Osteocyte (in vitro differentiated cells): ENCODE results near the gene MRPS11. TPM values are rescaled to one million over a fixed set of nuclear protein-coding genes. Genes with fewer than 3 reads are reported as not detected.

Experiments used
- DNase-seq: peaks from one replicate; pipeline ENCODE4 v3.0.0; 2021; ENCODE audit warnings: mixed read lengths; ENCODE audit not compliant: unreplicated experiment; ENCODE audit errors: extremely low spot score
- H3K27ac Mint-ChIP-seq: one replicate; pipeline ENCODE4 v1.8.0; 2021; ENCODE audit warnings: mild to moderate bottlenecking, mixed read lengths; ENCODE audit not compliant: unreplicated experiment
- H3K27me3 Mint-ChIP-seq: one replicate; pipeline ENCODE4 v1.8.0; 2021; ENCODE audit warnings: mixed read lengths; ENCODE audit not compliant: unreplicated experiment
- H3K36me3 Mint-ChIP-seq: one replicate; pipeline ENCODE4 v1.8.0; 2021; ENCODE audit warnings: mixed read lengths; ENCODE audit not compliant: unreplicated experiment
- H3K4me1 Mint-ChIP-seq: one replicate; pipeline ENCODE4 v1.8.0; 2021; ENCODE audit warnings: mixed read lengths; ENCODE audit not compliant: unreplicated experiment
- H3K4me3 Mint-ChIP-seq: one replicate; pipeline ENCODE4 v1.8.0; 2021; ENCODE audit warnings: mild to moderate bottlenecking, moderate library complexity, mixed read lengths; ENCODE audit not compliant: unreplicated experiment
- H3K9me3 Mint-ChIP-seq: one replicate; pipeline ENCODE4 v1.8.0; 2021; ENCODE audit warnings: mixed read lengths; ENCODE audit not compliant: unreplicated experiment
- CTCF ChIP-seq: fragments of 200-600 bp; sonication (generic); IDR thresholded peaks from 2 replicates; pipeline ENCODE4 v1.5.0; 2021; ENCODE audit warnings: antibody characterized with exemption, mild to moderate bottlenecking, moderate library complexity
- total RNA-seq: library from RNA; stranded (reverse); gene quantifications from 2 replicates; pipeline ENCODE4 v1.2.1, GENCODE V29; 2021

Gene MRPS11
- total RNA-seq, 1 donor from 2014 or later = 41.9 TPM

- H3K27ac Mint-ChIP-seq = no peak overlapping the region
- DNase-seq = peak; percentile 71
- H3K27me3 Mint-ChIP-seq = peaks cover 26% of the 10 kb centered on the region
- H3K4me1 Mint-ChIP-seq = no peaks in the 10 kb centered on the region
- no peak for TF ChIP-seq CTCF
- no peaks in the 10 kb centered on the region for H3K36me3 Mint-ChIP-seq
- no peak overlapping the region for H3K4me3 Mint-ChIP-seq
- peaks cover under 1% of the 10 kb centered on the region for H3K9me3 Mint-ChIP-seq
Observed at GRCh38 chr15:88448991-88449461, 18.5 kb upstream of the MRPS11 start.

- H3K9me3 Mint-ChIP-seq = no peaks in the 10 kb centered on the region
- no peak overlapping the region for H3K4me3 Mint-ChIP-seq
- peak; percentile 65 for DNase-seq
- H3K27me3 Mint-ChIP-seq = peaks cover 22% of the 10 kb centered on the region
- H3K27ac Mint-ChIP-seq = no peak overlapping the region
- no peak for TF ChIP-seq CTCF
- H3K36me3 Mint-ChIP-seq = no peaks in the 10 kb centered on the region
- H3K4me1 Mint-ChIP-seq = no peaks in the 10 kb centered on the region
Observed at GRCh38 chr15:88449581-88449980, 17.9 kb upstream of the MRPS11 start.

DNA sequence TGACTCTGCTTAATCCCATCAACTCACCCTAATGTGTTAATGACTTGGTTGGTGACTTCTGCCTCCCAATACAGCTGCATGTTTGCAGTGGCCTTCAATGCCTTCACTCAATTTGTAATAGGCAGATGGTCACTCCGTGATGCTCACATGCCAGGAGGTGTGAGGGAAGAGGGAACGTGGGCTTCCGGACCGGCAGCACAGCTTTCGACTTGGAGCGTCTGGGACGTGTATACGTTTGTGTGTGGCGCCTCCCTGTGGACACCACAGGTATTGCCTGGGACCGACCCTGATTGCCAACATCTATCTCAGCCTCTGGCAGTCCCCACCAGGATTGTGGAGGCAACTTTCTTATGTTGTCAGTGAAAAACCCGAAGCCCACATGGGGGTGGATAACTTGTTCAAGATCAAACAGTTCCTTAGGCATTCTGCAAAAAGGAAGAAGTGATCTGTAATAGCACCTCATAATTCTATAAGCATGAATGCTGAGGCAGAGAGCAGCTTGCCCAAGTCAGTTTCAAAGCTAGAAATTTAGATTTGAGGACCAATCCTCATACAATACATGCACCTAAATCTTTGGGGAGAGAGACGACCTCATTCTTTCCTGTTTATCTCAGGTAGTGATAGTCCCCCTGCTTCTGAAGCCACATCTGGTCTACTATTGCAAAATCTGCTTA lies 17.2 kb upstream of the MRPS11 start:
- H3K27me3 Mint-ChIP-seq = peaks cover 19% of the 10 kb centered on the region
- H3K4me3 Mint-ChIP-seq = no peak overlapping the region
- H3K36me3 Mint-ChIP-seq = no peaks in the 10 kb centered on the region
- no peaks in the 10 kb centered on the region for H3K9me3 Mint-ChIP-seq
- peaks cover 2% of the 10 kb centered on the region for H3K4me1 Mint-ChIP-seq
- peak; percentile 64 for TF ChIP-seq CTCF
- no peak overlapping the region for H3K27ac Mint-ChIP-seq
- DNase-seq = peak; percentile 87

DNA sequence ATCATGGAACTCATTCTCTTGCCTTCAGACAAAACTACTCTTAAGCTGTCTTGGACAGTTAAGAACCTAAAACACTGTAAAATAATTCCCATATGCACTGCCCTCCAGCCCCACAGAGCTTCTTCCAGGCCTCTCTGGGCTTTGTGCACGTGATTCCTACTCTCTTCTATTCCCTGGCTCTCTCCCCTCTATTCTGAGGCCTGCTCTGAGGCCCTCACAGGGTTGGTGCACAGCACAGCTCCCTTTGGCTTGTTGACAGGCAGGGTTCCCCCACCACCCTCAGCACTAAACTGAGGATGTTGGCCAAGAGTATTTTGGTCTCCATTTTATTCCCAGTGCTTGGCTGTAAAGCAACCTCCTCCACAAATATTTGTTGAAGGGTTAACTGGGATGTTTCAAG lies 13.9 kb upstream of the MRPS11 start:
- H3K4me1 Mint-ChIP-seq = peaks cover 2% of the 10 kb centered on the region

More for the DNA sequence above, 13.9 kb upstream of the MRPS11 start:
- DNase-seq = peak; percentile 70
- H3K4me3 Mint-ChIP-seq = no peak overlapping the region
- H3K27me3 Mint-ChIP-seq = peaks cover 7% of the 10 kb centered on the region
- H3K9me3 Mint-ChIP-seq = no peaks in the 10 kb centered on the region
- H3K36me3 Mint-ChIP-seq = peaks cover 5% of the 10 kb centered on the region
- no peak overlapping the region for H3K27ac Mint-ChIP-seq
- no peak for TF ChIP-seq CTCF
